Heart left ventricle (tissue), 13 donors: ENCODE measurements around the gene KCNIP3.

Source experiments
- CTCF ChIP-seq, 12 donors: fragments of 200-600 bp; sonication (generic) in 4 of 12; IDR thresholded peaks; one replicate each; pipeline versions ENCODE4 v1.5.0 to v1.8.0; 2018 to 2022; ENCODE audit warnings: antibody characterized with exemption in 12 of 12, mild to moderate bottlenecking in 5 of 12
- POLR2A ChIP-seq, 2 donors: fragments of 450-650 bp; IDR thresholded peaks; one replicate each; pipeline ENCODE4 v1.6.1; 2017; ENCODE audit warnings: antibody characterized with exemption in 2 of 2, mild to moderate bottlenecking in 2 of 2, moderate library complexity in 2 of 2
- donor health status: ischemic (EF 13 %, LVEDD 7.1; RV severe dilation, severe dysfunction).
- donor health status: DM: no; HTN: yes; CAD: no.
- donor health status: DM: no; HTN: no; CAD: no.
- donor health status: ischemic (EF 25% LVEDD 6.9; RV normal size, moderate dysfunction).
- donor health status: ischemic (EF 25% LVEDD 5.7; RV mildly dilated, moderate dysfunction).
- donor health status: ischemic (EF 35%, LVEDD 5.7; RV mildly dilated, moderate dysfunction).
- donor health status: nonischemic (EF 11% LVEDD 7.7; RV severe dilation, severe dysfunction).
- donor health status: DM: yes; HTN: yes; CAD: no.
- donor health status: PGD.
- donor health status: ischemic (EF 29% LVEDD 5.4; RV normal size, mild dysfunction).
- donor health status: nonischemic (EF 23%, LVEDD 6.1; RV moderate dilation, normal function).

- TF ChIP-seq CTCF (IDR thresholded peaks at IDR 0.05) = no peak
- no peak for TF ChIP-seq POLR2A (IDR thresholded peaks at IDR 0.05)
These were observed 59.9 kb downstream of the KCNIP3 start for GRCh38 chr2:95356821-95357700.
